DMS153 treated with DMSO at 0.1 percent for 48 hours (cell line): ENCODE results near the gene TMSB4X.
"Not testable (repeated sequence)": the region's sequence is repeated elsewhere in the genome, so short reads cannot be mapped to it uniquely, and the experiment has no call there.

Experiments used
- DNase-seq: peaks from one replicate; lab custom pipeline; 2025; ENCODE audit not compliant: unreplicated experiment; lab: John Stamatoyannopoulos, UW

TMSB4X gene

GRCh38 chrX:12975991-12976558, 1.2 kb downstream of the TMSB4X start:
- no peak for DNase-seq

- not testable (repeated sequence) for DNase-seq
Observed at GRCh38 chrX:12976819-12977732, 2.2 kb downstream of the TMSB4X start.

- DNase-seq, result no peak
Observed at GRCh38 chrX:12977761-12978204, 2.9 kb downstream of the TMSB4X start.

- no peak for DNase-seq
Observed at GRCh38 chrX:12978205-12979025, 3.5 kb downstream of the TMSB4X start.

GRCh38 chrX:12979026-12979607, 4.2 kb downstream of the TMSB4X start:
- no peak for DNase-seq

- DNase-seq, result no peak
Observed at GRCh38 chrX:12979616-12980015, 4.7 kb downstream of the TMSB4X start.

GRCh38 chrX:12980039-12980438, 5.1 kb downstream of the TMSB4X start:
- not testable (repeated sequence) for DNase-seq

GRCh38 chrX:12981880-12982279, 7.0 kb downstream of the TMSB4X start:
- DNase-seq, result no peak

- no peak for DNase-seq
Observed at GRCh38 chrX:12984603-12985319, 9.9 kb downstream of the TMSB4X start.

GRCh38 chrX:12985331-12985730, 10.4 kb downstream of the TMSB4X start:
- no peak for DNase-seq

- no peak for DNase-seq
Observed at GRCh38 chrX:12986164-12986779, 11.4 kb downstream of the TMSB4X start.

- DNase-seq, result no peak
Observed at GRCh38 chrX:12986886-12987285, 12.0 kb downstream of the TMSB4X start.

- no peak for DNase-seq
Observed at GRCh38 chrX:12987340-12987739, 12.4 kb downstream of the TMSB4X start.

GRCh38 chrX:12987900-12988594, 13.1 kb downstream of the TMSB4X start:
- DNase-seq, result no peak

GRCh38 chrX:12988797-12989196, 13.9 kb downstream of the TMSB4X start:
- peak; percentile 42 for DNase-seq

GRCh38 chrX:12989461-12989860, 14.6 kb downstream of the TMSB4X start:
- DNase-seq, result no peak

- DNase-seq, result no peak
Observed at GRCh38 chrX:12991575-12991974, 16.7 kb downstream of the TMSB4X start.

GRCh38 chrX:12992544-12993118, 17.7 kb downstream of the TMSB4X start:
- no peak for DNase-seq

GRCh38 chrX:12993826-12994225, 18.9 kb downstream of the TMSB4X start:
- no peak for DNase-seq
